ENCODE data around the gene CHST8. TPM values are rescaled to one million over a fixed set of nuclear protein-coding genes. Genes with fewer than 3 reads are reported as not detected.

CHST8 gene
- total and polyA plus RNA-seq, 2 of the 13 experiments (the other 11 are each of a cell fraction or from before 2014, with no cell fraction given): not detected

- Histone ChIP-seq H3K9me3 (ENCODE audit: low read length) (no peaks in the 10 kb centered on the region), H3K36me3 (replicated peaks in 1 of 2; ENCODE audit: control insufficient read depth in 1 of 2, insufficient read depth in 2 of 2, low read length in 2 of 2) (no peaks in the 10 kb centered on the region), H3K4me2 (ENCODE audit: low read depth, low read length) (no peak overlapping the region), H3K4me3 (replicated peaks in 1 of 3; ENCODE audit: insufficient read depth in 1 of 3, low read depth in 2 of 3, low read length in 3 of 3) (no peak overlapping the region), H3K9ac (ENCODE audit: insufficient read depth, low read depth, low read length) (no peak overlapping the region), H2AFZ (ENCODE audit: low read length) (no peak overlapping the region), H4K20me1 (ENCODE audit: insufficient read depth, low read length) (no peaks in the 10 kb centered on the region), H3K27ac (ENCODE audit: extremely low read length, insufficient read depth, low read length) (no peak overlapping the region), H3K79me2 (ENCODE audit: insufficient read depth, low read length) (no peaks in the 10 kb centered on the region), H3K27me3 (ENCODE audit: control insufficient read depth in 1 of 2, insufficient read depth in 2 of 2, low read length in 2 of 2) (peaks cover 7 to 62% of the 10 kb centered on the region in 2 experiments), H3K4me1 (ENCODE audit: insufficient read depth, low read length) (no peaks in the 10 kb centered on the region)
- no peak for ATAC-seq
- no peak for FAIRE-seq
- BruUV-seq (replicated peaks): no TSS peak
- TF ChIP-seq SRF (IDR thresholded peaks at IDR 0.05; ENCODE audit: low read depth, low read length) (no peak), AKAP8 (CRISPR knock-in tag; IDR thresholded peaks at IDR 0.05) (no peak), ZBTB43 (CRISPR knock-in tag; conservative IDR thresholded peaks at IDR 0.05) (no peak), ZNF776 (CRISPR knock-in tag; IDR thresholded peaks at IDR 0.05) (no peak), ZNF124 (CRISPR knock-in tag; IDR thresholded peaks at IDR 0.05) (no peak), ZNF709 (CRISPR knock-in tag; IDR thresholded peaks at IDR 0.05) (no peak), THAP8 (CRISPR knock-in tag; IDR thresholded peaks at IDR 0.05; ENCODE audit: borderline replicate concordance) (no peak), ZNF414 (CRISPR knock-in tag; IDR thresholded peaks at IDR 0.05) (no peak), ARID5B (CRISPR knock-in tag; IDR thresholded peaks at IDR 0.05) (no peak), ZNF768 (CRISPR knock-in tag; IDR thresholded peaks at IDR 0.05) (no peak), FOXA3 (CRISPR knock-in tag; IDR thresholded peaks at IDR 0.05) (no peak), POLR2AphosphoS5 (IDR thresholded peaks at IDR 0.05; ENCODE audit: low read depth, low read length) (no peak)
- CTCF ChIA-PET (ENCODE audit: low intra/inter-chr PET ratio, low total read pairs): no interaction called here
- no peak for DNase-seq (ENCODE audit: low spot score)
- WGBS (ENCODE audit: low lambda C conversion rate): 24% methylated on average over 4 of the region's 5 CpGs
- POLR2A ChIA-PET: no interaction called here
- intact Hi-C loops (cut with micrococcal nuclease; ENCODE audit: unreplicated experiment) (no loop called here), in situ Hi-C loops (cut with HindIII; ENCODE audit: extremely low pct_ligation_motif_present, low pct_unique_long_range_greater_than_20kb) (no loop called here)
Measured at GRCh38 chr19:33784432-33784831, 162.7 kb downstream of the CHST8 start.

Data from HepG2 (cell line).